ENCODE measurements around the gene CEP41.

GRCh38 chr7:130461272-130461671 lies 20.5 kb upstream of the CEP41 start:
- TF ChIP-seq, protein P1, sequence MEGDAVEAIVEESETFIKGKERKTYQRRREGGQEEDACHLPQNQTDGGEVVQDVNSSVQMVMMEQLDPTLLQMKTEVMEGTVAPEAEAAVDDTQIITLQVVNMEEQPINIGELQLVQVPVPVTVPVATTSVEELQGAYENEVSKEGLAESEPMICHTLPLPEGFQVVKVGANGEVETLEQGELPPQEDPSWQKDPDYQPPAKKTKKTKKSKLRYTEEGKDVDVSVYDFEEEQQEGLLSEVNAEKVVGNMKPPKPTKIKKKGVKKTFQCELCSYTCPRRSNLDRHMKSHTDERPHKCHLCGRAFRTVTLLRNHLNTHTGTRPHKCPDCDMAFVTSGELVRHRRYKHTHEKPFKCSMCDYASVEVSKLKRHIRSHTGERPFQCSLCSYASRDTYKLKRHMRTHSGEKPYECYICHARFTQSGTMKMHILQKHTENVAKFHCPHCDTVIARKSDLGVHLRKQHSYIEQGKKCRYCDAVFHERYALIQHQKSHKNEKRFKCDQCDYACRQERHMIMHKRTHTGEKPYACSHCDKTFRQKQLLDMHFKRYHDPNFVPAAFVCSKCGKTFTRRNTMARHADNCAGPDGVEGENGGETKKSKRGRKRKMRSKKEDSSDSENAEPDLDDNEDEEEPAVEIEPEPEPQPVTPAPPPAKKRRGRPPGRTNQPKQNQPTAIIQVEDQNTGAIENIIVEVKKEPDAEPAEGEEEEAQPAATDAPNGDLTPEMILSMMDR (optimal IDR thresholded peaks at IDR 0.05 in 1 of 3, IDR thresholded peaks at IDR 0.05 in 1 of 3, conservative IDR thresholded peaks at IDR 0.05 in 1 of 3; ENCODE audit: extremely low read depth in 1 of 3, insufficient read depth in 2 of 3, low read length in 3 of 3), result no peak
- TF ChIP-seq EZH2 (IDR thresholded peaks at IDR 0.05; ENCODE audit: low read length), result no peak
